Stimulated activated naive B cell treated with anti-CD40 and anti-IgM and Interleukin-4, amounts not matched to agents 10 μg/mL and 1 μg/mL and 100 μg/mL, for 72 hours (primary cell): ENCODE data around the gene SH2B3.
"Not testable (repeated sequence)": the region's sequence is repeated elsewhere in the genome, so short reads cannot be mapped to it uniquely, and the experiment has no call there.

ENCODE experiments used
- ATAC-seq, 2 donors: fragments of 150-1000 bp; cut with Tn5 transposase; replicated peaks; 2 replicates each; pipeline ENCODE4 v1.10.0; 2021; ENCODE audit warnings: moderate library complexity in 1 of 2
- DNase-seq: peaks from one replicate; pipeline ENCODE4 v3.0.0; 2021
- H3K27ac Mint-ChIP-seq: one replicate; pipeline ENCODE4 v1.8.0; 2022; ENCODE audit warnings: mild to moderate bottlenecking, mixed read lengths
- H3K27me3 Mint-ChIP-seq, 2 donors: one replicate each; pipeline ENCODE4 v1.8.0; 2022; ENCODE audit warnings: mixed read lengths in 2 of 2
- H3K36me3 Mint-ChIP-seq, 2 donors: one replicate each; pipeline ENCODE4 v1.8.0; 2022; ENCODE audit warnings: mixed read lengths in 2 of 2, mild to moderate bottlenecking in 1 of 2
- H3K4me1 Mint-ChIP-seq, 2 donors: one replicate each; pipeline ENCODE4 v1.8.0; 2022; ENCODE audit warnings: mixed read lengths in 2 of 2, mild to moderate bottlenecking in 1 of 2
- H3K4me3 Mint-ChIP-seq, 2 donors: one replicate each; pipeline ENCODE4 v1.8.0; 2022; ENCODE audit warnings: mild to moderate bottlenecking in 2 of 2, mixed read lengths in 2 of 2, moderate library complexity in 1 of 2
- H3K9me3 Mint-ChIP-seq, 2 donors: one replicate each; pipeline ENCODE4 v1.8.0; 2022; ENCODE audit warnings: mixed read lengths in 2 of 2, mild to moderate bottlenecking in 1 of 2

The SH2B3 gene

GRCh38 chr12:111396271-111396670, 9.5 kb upstream of the SH2B3 start:
- not testable (repeated sequence) for ATAC-seq, H3K36me3 Mint-ChIP-seq, H3K27ac Mint-ChIP-seq

GRCh38 chr12:111396726-111397445, 8.8 kb upstream of the SH2B3 start:
- Mint-ChIP-seq H3K4me3 (peak overlapping the region; percentile 87 to 94), H3K27me3 (peaks cover 0 to 4% of the 10 kb centered on the region in 2 donors), H3K36me3 (peaks cover 3 to 6% of the 10 kb centered on the region in 2 donors), H3K9me3 (peaks cover 3 to 8% of the 10 kb centered on the region in 2 donors), H3K4me1 (peaks cover 28 to 40% of the 10 kb centered on the region in 2 donors), H3K27ac (peak overlapping the region; percentile 94)
- DNase-seq (peak; percentile 78), ATAC-seq (peak; percentile 73 to 82)

More at GRCh38 chr12:111396271-111396670, 9.5 kb upstream of the SH2B3 start:
- H3K9me3 Mint-ChIP-seq, DNase-seq, H3K27me3 Mint-ChIP-seq, H3K4me3 Mint-ChIP-seq: not testable (repeated sequence)
- H3K4me1 Mint-ChIP-seq, result peaks cover 28 to 40% of the 10 kb centered on the region in 2 donors

GRCh38 chr12:111398530-111398929, 7.2 kb upstream of the SH2B3 start:
- Mint-ChIP-seq H3K27me3 (peaks cover 0 to 4% of the 10 kb centered on the region in 2 donors), H3K4me1 (peaks cover 36 to 50% of the 10 kb centered on the region in 2 donors), H3K9me3 (peaks cover 3 to 8% of the 10 kb centered on the region in 2 donors), H3K27ac (no peak overlapping the region), H3K36me3 (peaks cover 3 to 6% of the 10 kb centered on the region in 2 donors), H3K4me3 (no peak overlapping the region)
- ATAC-seq, result no peak
- no peak for DNase-seq

- H3K27ac Mint-ChIP-seq, result peak overlapping the region; percentile 96
Measured at GRCh38 chr12:111399741-111400404, 5.8 kb upstream of the SH2B3 start.

GRCh38 chr12:111401167-111401605, 4.5 kb upstream of the SH2B3 start:
- DNase-seq, result no peak
- ATAC-seq, result no peak
- Mint-ChIP-seq H3K4me3 (no peak overlapping the region), H3K27ac (no peak overlapping the region), H3K9me3 (peaks cover 3 to 8% of the 10 kb centered on the region in 2 donors), H3K36me3 (peaks cover 3 to 8% of the 10 kb centered on the region in 2 donors), H3K27me3 (no peaks in the 10 kb centered on the region), H3K4me1 (peaks cover 49 to 65% of the 10 kb centered on the region in 2 donors)

More at GRCh38 chr12:111399741-111400404, 5.8 kb upstream of the SH2B3 start:
- DNase-seq, H3K9me3 Mint-ChIP-seq, ATAC-seq, H3K36me3 Mint-ChIP-seq, H3K27me3 Mint-ChIP-seq: not testable (repeated sequence)
- H3K4me3 Mint-ChIP-seq, result peak overlapping the region in 1 of 2 donors; percentile 63
- H3K4me1 Mint-ChIP-seq, result peaks cover 48 to 63% of the 10 kb centered on the region in 2 donors

- H3K9me3 Mint-ChIP-seq, H3K27me3 Mint-ChIP-seq, DNase-seq, ATAC-seq: not testable (repeated sequence)
- peaks cover 46 to 68% of the 10 kb centered on the region in 2 donors for H3K4me1 Mint-ChIP-seq
- H3K4me3 Mint-ChIP-seq, result peak overlapping the region in 1 of 2 donors; percentile 77
- H3K36me3 Mint-ChIP-seq, result peaks cover 5 to 17% of the 10 kb centered on the region in 2 donors
- H3K27ac Mint-ChIP-seq, result peak overlapping the region; percentile 97
Measured at GRCh38 chr12:111402490-111402824, 3.3 kb upstream of the SH2B3 start.

GRCh38 chr12:111404362-111405148, 1.2 kb upstream of the SH2B3 start:
- peak; percentile 8 to 11 for ATAC-seq
- Mint-ChIP-seq H3K9me3 (peaks cover 2 to 5% of the 10 kb centered on the region in 2 donors), H3K4me3 (peak overlapping the region; percentile 85 to 86), H3K36me3 (peaks cover 6 to 30% of the 10 kb centered on the region in 2 donors), H3K27ac (peak overlapping the region; percentile 97), H3K4me1 (peaks cover 52 to 74% of the 10 kb centered on the region in 2 donors), H3K27me3 (no peaks in the 10 kb centered on the region)
- DNase-seq, result peak; percentile 71

GRCh38 chr12:111405149-111405858, 419 bp upstream of the SH2B3 start:
- peaks cover 52 to 74% of the 10 kb centered on the region in 2 donors for H3K4me1 Mint-ChIP-seq

GRCh38 chr12:111406474-111407376, 1.0 kb downstream of the SH2B3 start:
- Mint-ChIP-seq H3K4me1 (peaks cover 56 to 80% of the 10 kb centered on the region in 2 donors), H3K36me3 (peaks cover 6 to 29% of the 10 kb centered on the region in 2 donors), H3K27ac (peak overlapping the region; percentile 99), H3K9me3 (no peaks in the 10 kb centered on the region), H3K27me3 (no peaks in the 10 kb centered on the region), H3K4me3 (peak overlapping the region; percentile 83 to 85)
- DNase-seq (peak; percentile 86), ATAC-seq (peak; percentile 29 to 31)

More at GRCh38 chr12:111405149-111405858, 419 bp upstream of the SH2B3 start:
- Mint-ChIP-seq H3K4me3 (peak overlapping the region; percentile 85 to 86), H3K27me3 (no peaks in the 10 kb centered on the region), H3K9me3 (no peaks in the 10 kb centered on the region), H3K27ac (peak overlapping the region; percentile 97), H3K36me3 (peaks cover 5 to 29% of the 10 kb centered on the region in 2 donors)
- peak; percentile 96 for DNase-seq
- ATAC-seq, result peak; percentile 60 to 68

- Mint-ChIP-seq H3K36me3 (peaks cover 6 to 35% of the 10 kb centered on the region in 2 donors), H3K9me3 (no peaks in the 10 kb centered on the region), H3K27me3 (no peaks in the 10 kb centered on the region), H3K4me1 (peaks cover 63 to 88% of the 10 kb centered on the region in 2 donors), H3K4me3 (peak overlapping the region; percentile 83 to 85), H3K27ac (peak overlapping the region; percentile 99)
- ATAC-seq, result peak in 1 of 2 donors; percentile 4
- DNase-seq, result no peak
Measured at GRCh38 chr12:111407377-111408115, 1.8 kb downstream of the SH2B3 start.

GRCh38 chr12:111408116-111408440, 2.4 kb downstream of the SH2B3 start:
- ATAC-seq, result no peak
- peaks cover 63 to 88% of the 10 kb centered on the region in 2 donors for H3K4me1 Mint-ChIP-seq
- DNase-seq, result no peak
- no peaks in the 10 kb centered on the region for H3K9me3 Mint-ChIP-seq
- peak overlapping the region; percentile 83 to 85 for H3K4me3 Mint-ChIP-seq
- H3K27ac Mint-ChIP-seq, result peak overlapping the region; percentile 99
- H3K36me3 Mint-ChIP-seq, result peaks cover 11 to 40% of the 10 kb centered on the region in 2 donors
- H3K27me3 Mint-ChIP-seq, result no peaks in the 10 kb centered on the region

- ATAC-seq, result no peak
- peaks cover 64 to 88% of the 10 kb centered on the region in 2 donors for H3K4me1 Mint-ChIP-seq
- no peaks in the 10 kb centered on the region for H3K27me3 Mint-ChIP-seq
- no peak for DNase-seq
- H3K9me3 Mint-ChIP-seq, result no peaks in the 10 kb centered on the region
- peaks cover 15 to 47% of the 10 kb centered on the region in 2 donors for H3K36me3 Mint-ChIP-seq
- peak overlapping the region; percentile 86 for H3K27ac Mint-ChIP-seq
- H3K4me3 Mint-ChIP-seq, result peak overlapping the region; percentile 83 to 85
Measured at GRCh38 chr12:111408686-111409402, 3.1 kb downstream of the SH2B3 start.
